ENCODE measurements around the gene KLK14.

KLK14 gene

DNA sequence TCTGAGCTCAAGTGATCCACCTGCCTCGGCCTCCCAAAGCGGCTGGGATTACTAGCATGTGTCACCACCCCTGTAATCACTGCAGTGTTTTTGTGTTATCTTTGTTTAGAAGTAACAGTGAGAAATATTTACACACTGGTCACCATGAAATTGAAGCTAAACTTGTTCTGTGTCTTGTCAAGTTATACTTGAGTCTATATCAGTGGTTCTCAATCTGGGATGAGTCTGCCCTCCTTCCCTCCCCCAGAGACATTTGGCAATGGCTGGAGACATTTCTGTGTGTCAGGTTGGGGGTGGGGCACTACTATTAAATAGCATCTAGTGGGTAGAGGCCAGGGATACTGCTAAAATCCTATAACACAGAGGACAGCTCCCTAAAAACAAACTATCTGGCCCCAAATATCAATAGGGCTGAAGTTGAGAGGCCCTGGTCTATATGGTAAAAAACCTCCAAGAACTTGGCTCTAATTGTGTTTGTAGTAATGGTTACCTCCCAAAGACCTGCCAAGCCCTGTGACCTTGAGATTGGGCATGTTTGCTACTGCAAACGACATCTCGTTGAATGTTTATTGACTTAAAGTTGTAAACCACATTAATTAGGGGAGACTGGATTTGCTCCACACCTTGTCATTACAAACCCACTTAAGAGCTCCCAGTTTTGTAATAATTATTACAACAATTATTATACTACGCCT lies 18.6 kb upstream of the KLK14 start:
- Histone ChIP-seq H3K9me3 (ENCODE audit: severe bottlenecking) (no peaks in the 10 kb centered on the region), H3K27me3 (ENCODE audit: insufficient read depth, poor library complexity, severe bottlenecking) (no peaks in the 10 kb centered on the region), H3K27ac (ENCODE audit: poor library complexity, severe bottlenecking) (no peak overlapping the region), H3K4me3 (ENCODE audit: severe bottlenecking) (no peak overlapping the region), H3K36me3 (ENCODE audit: low read depth) (peaks cover 30% of the 10 kb centered on the region), H3K4me1 (ENCODE audit: insufficient read depth, poor library complexity, severe bottlenecking) (peaks cover 7% of the 10 kb centered on the region)
- DNase-seq (ENCODE audit: low spot score) (no peak), ATAC-seq (ENCODE audit: low read depth) (no peak)
- no peak for TF ChIP-seq CTCF (IDR thresholded peaks at IDR 0.05; ENCODE audit: poor library complexity, severe bottlenecking)

- Histone ChIP-seq H3K27ac (ENCODE audit: poor library complexity, severe bottlenecking) (no peak overlapping the region), H3K4me3 (ENCODE audit: severe bottlenecking) (no peak overlapping the region), H3K9me3 (ENCODE audit: severe bottlenecking) (no peaks in the 10 kb centered on the region), H3K4me1 (ENCODE audit: insufficient read depth, poor library complexity, severe bottlenecking) (peaks cover 7% of the 10 kb centered on the region), H3K36me3 (ENCODE audit: low read depth) (peaks cover 30% of the 10 kb centered on the region), H3K27me3 (ENCODE audit: insufficient read depth, poor library complexity, severe bottlenecking) (no peaks in the 10 kb centered on the region)
- ATAC-seq (ENCODE audit: low read depth) (no peak), DNase-seq (ENCODE audit: low spot score) (no peak)
- no peak for TF ChIP-seq CTCF (IDR thresholded peaks at IDR 0.05; ENCODE audit: poor library complexity, severe bottlenecking)
Observed at GRCh38 chr19:51100601-51101000, 17.9 kb upstream of the KLK14 start.

GRCh38 chr19:51099047-51099382 lies 16.3 kb upstream of the KLK14 start:
- H3K4me3 ChIP-seq (ENCODE audit: severe bottlenecking): no peak overlapping the region

DNA sequence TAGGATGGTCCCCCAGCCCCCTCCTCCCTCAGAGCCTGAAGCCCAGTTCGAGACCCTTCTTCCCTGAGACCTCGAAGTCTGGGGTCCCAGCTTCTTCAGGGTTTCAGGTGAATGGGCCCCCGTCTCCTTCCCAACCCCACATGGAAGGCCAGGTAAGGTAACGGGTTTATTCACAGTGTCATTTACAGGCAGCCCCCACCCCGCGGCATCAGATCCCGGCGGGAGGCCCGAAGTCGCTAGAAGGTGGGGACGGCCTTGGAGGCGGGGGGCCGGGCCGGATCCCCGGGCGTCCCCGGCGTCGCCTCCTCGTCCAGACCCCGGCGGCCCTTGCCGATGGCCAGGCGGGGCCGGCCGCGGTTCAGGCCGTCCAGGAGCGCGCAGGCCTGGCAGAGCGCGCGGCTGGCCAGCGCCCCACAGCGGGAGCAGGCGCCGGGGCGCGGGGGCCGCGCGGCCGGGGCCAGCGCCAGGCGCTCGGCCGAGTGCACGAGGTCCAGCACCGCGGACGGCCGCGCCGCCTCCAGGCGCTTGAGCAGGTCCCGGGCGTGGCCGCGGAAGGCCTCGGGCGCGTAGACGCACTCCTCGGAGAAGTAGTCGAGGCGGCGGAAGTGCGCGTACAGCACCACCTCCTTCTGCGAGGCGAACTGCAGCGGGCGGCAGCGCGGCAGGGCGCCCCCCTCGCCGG lies 15.8 kb upstream of the KLK14 start:
- H3K9me3 ChIP-seq (ENCODE audit: severe bottlenecking): no peaks in the 10 kb centered on the region
- H3K36me3 ChIP-seq (ENCODE audit: low read depth): peaks cover 26% of the 10 kb centered on the region
- H3K27me3 ChIP-seq (ENCODE audit: insufficient read depth, poor library complexity, severe bottlenecking): no peaks in the 10 kb centered on the region
- DNase-seq (ENCODE audit: low spot score) (no peak), ATAC-seq (ENCODE audit: low read depth) (no peak)
- no peak overlapping the region for H3K4me3 ChIP-seq (ENCODE audit: severe bottlenecking)
- no peak for TF ChIP-seq CTCF (IDR thresholded peaks at IDR 0.05; ENCODE audit: poor library complexity, severe bottlenecking)
- H3K27ac ChIP-seq (ENCODE audit: poor library complexity, severe bottlenecking): no peak overlapping the region
- peaks cover 7% of the 10 kb centered on the region for H3K4me1 ChIP-seq (ENCODE audit: insufficient read depth, poor library complexity, severe bottlenecking)

More at GRCh38 chr19:51099047-51099382, 16.3 kb upstream of the KLK14 start:
- H3K36me3 ChIP-seq (ENCODE audit: low read depth): peaks cover 30% of the 10 kb centered on the region
- no peaks in the 10 kb centered on the region for H3K9me3 ChIP-seq (ENCODE audit: severe bottlenecking)
- no peaks in the 10 kb centered on the region for H3K27me3 ChIP-seq (ENCODE audit: insufficient read depth, poor library complexity, severe bottlenecking)
- no peak overlapping the region for H3K27ac ChIP-seq (ENCODE audit: poor library complexity, severe bottlenecking)
- ATAC-seq (ENCODE audit: low read depth) (no peak), DNase-seq (ENCODE audit: low spot score) (no peak)
- no peak for TF ChIP-seq CTCF (IDR thresholded peaks at IDR 0.05; ENCODE audit: poor library complexity, severe bottlenecking)
- peaks cover 7% of the 10 kb centered on the region for H3K4me1 ChIP-seq (ENCODE audit: insufficient read depth, poor library complexity, severe bottlenecking)

GRCh38 chr19:51097796-51098195 lies 15.1 kb upstream of the KLK14 start:
- Histone ChIP-seq H3K9me3 (ENCODE audit: severe bottlenecking) (no peaks in the 10 kb centered on the region), H3K4me1 (ENCODE audit: insufficient read depth, poor library complexity, severe bottlenecking) (peaks cover 7% of the 10 kb centered on the region), H3K27me3 (ENCODE audit: insufficient read depth, poor library complexity, severe bottlenecking) (no peaks in the 10 kb centered on the region), H3K27ac (ENCODE audit: poor library complexity, severe bottlenecking) (no peak overlapping the region), H3K36me3 (ENCODE audit: low read depth) (peaks cover 19% of the 10 kb centered on the region), H3K4me3 (ENCODE audit: severe bottlenecking) (no peak overlapping the region)
- no peak for TF ChIP-seq CTCF (IDR thresholded peaks at IDR 0.05; ENCODE audit: poor library complexity, severe bottlenecking)
- no peak for DNase-seq (ENCODE audit: low spot score)
- ATAC-seq (ENCODE audit: low read depth): no peak

Data from RWPE2 (cell line).